Astrocyte (in vitro differentiated cells and primary cell): ENCODE results near the gene OCEL1. TPM values are rescaled to one million over a fixed set of nuclear protein-coding genes. Genes with fewer than 3 reads are reported as not detected.
A peak's percentile ranks its signal among the peaks of the same experiment; 100 is the strongest.

ENCODE experiments used
- DNase-seq: peaks from one replicate; pipeline ENCODE4 v3.0.0-alpha.2; 2010; ENCODE audit warnings: low read depth
- FAIRE-seq: peaks from 2 replicates; lab custom pipeline; 2011; peaks lifted over from hg19 to GRCh38; lab: Jason Lieb, UNC
- H2AFZ ChIP-seq: 2 replicates; pipeline ENCODE4 v1.6.0; 2012; ENCODE audit warnings: low read depth, low read length, inconsistent platforms
- H3K27ac ChIP-seq: 2 replicates; pipeline ENCODE4 v1.5.1; 2011; ENCODE audit warnings: low read depth, low read length, inconsistent platforms
- H3K27me3 ChIP-seq: 2 replicates; pipeline ENCODE4 v1.6.0; 2011; ENCODE audit warnings: low read length, inconsistent platforms; ENCODE audit not compliant: insufficient read depth
- H3K36me3 ChIP-seq: 2 replicates; pipeline ENCODE4 v1.5.1; 2011; ENCODE audit warnings: low read length, inconsistent platforms; ENCODE audit not compliant: insufficient read depth
- H3K4me1 ChIP-seq: 2 replicates; pipeline ENCODE4 v1.5.1; 2011; ENCODE audit warnings: low read length, inconsistent platforms; ENCODE audit not compliant: insufficient read depth
- H3K4me2 ChIP-seq: 2 replicates; pipeline ENCODE4 v1.6.0; 2012; ENCODE audit warnings: low read length, inconsistent platforms
- H3K4me3 ChIP-seq: 2 replicates; pipeline ENCODE4 v1.5.1; 2011; ENCODE audit warnings: low read depth, mild to moderate bottlenecking, low read length, inconsistent platforms; ENCODE audit not compliant: insufficient read depth
- H3K79me2 ChIP-seq: 2 replicates; pipeline ENCODE4 v1.6.0; 2012; ENCODE audit warnings: mild to moderate bottlenecking, low read length, inconsistent platforms; ENCODE audit not compliant: insufficient read depth
- H3K9ac ChIP-seq: 2 replicates; pipeline ENCODE4 v1.6.0; 2012; ENCODE audit warnings: mild to moderate bottlenecking, low read length, inconsistent platforms
- H3K9me3 ChIP-seq: 2 replicates; pipeline ENCODE4 v1.5.1; 2012; ENCODE audit warnings: low read depth, mild to moderate bottlenecking, low read length, inconsistent platforms; ENCODE audit not compliant: insufficient read depth
- H4K20me1 ChIP-seq: 2 replicates; pipeline ENCODE4 v1.6.0; 2012; ENCODE audit warnings: low read length, inconsistent platforms; ENCODE audit not compliant: insufficient read depth
- H3K27ac Mint-ChIP-seq: one replicate; pipeline ENCODE4 v1.8.0; 2021; ENCODE audit warnings: mild to moderate bottlenecking, mixed read lengths; ENCODE audit not compliant: unreplicated experiment
- H3K27me3 Mint-ChIP-seq: one replicate; pipeline ENCODE4 v1.8.0; 2021; ENCODE audit warnings: low read depth, mixed read lengths; ENCODE audit not compliant: unreplicated experiment
- H3K36me3 Mint-ChIP-seq: one replicate; pipeline ENCODE4 v1.8.0; 2021; ENCODE audit warnings: low read depth, mixed read lengths; ENCODE audit not compliant: unreplicated experiment
- H3K4me1 Mint-ChIP-seq: one replicate; pipeline ENCODE4 v1.8.0; 2021; ENCODE audit warnings: low read depth, mixed read lengths; ENCODE audit not compliant: unreplicated experiment
- H3K4me3 Mint-ChIP-seq: one replicate; pipeline ENCODE4 v1.8.0; 2021; ENCODE audit warnings: mild to moderate bottlenecking, moderate library complexity, mixed read lengths; ENCODE audit not compliant: unreplicated experiment
- H3K9me3 Mint-ChIP-seq: one replicate; pipeline ENCODE4 v1.8.0; 2021; ENCODE audit warnings: mild to moderate bottlenecking, mixed read lengths; ENCODE audit not compliant: unreplicated experiment
- CTCF ChIP-seq: IDR thresholded peaks from 2 replicates; pipeline ENCODE4 v1.5.1; 2011; ENCODE audit warnings: low read depth, mild to moderate bottlenecking, inconsistent platforms, low read length, moderate library complexity; ENCODE audit not compliant: insufficient read depth
- EZH2 ChIP-seq: IDR thresholded peaks from 2 replicates; pipeline ENCODE4 v1.6.1; 2012; ENCODE audit warnings: mild to moderate bottlenecking, low read length, inconsistent platforms; ENCODE audit not compliant: insufficient read depth
- total RNA-seq: library from RNA; stranded (reverse); gene quantifications from 2 replicates; pipeline ENCODE4 v1.2.1, GENCODE V29; 2021

OCEL1 gene
- total RNA-seq, 1 donor from 2014 or later = 12.3 TPM

- Histone ChIP-seq H3K9me3 (no peaks in the 10 kb centered on the region), H3K4me3 (peak overlapping the region; percentile 70), H3K27me3 (no peaks in the 10 kb centered on the region), H3K4me2 (peak overlapping the region; percentile 82), H4K20me1 (no peaks in the 10 kb centered on the region), H3K9ac (peak overlapping the region; percentile 94), H3K79me2 (peaks cover 8% of the 10 kb centered on the region), H3K4me1 (peaks cover 16% of the 10 kb centered on the region), H2AFZ (no peak overlapping the region), H3K27ac (no peak overlapping the region), H3K36me3 (peaks cover 6% of the 10 kb centered on the region)
- Mint-ChIP-seq H3K36me3 (peaks cover 23% of the 10 kb centered on the region), H3K9me3 (no peaks in the 10 kb centered on the region), H3K27me3 (no peaks in the 10 kb centered on the region), H3K27ac (peak overlapping the region; percentile 93), H3K4me1 (peaks cover 8% of the 10 kb centered on the region), H3K4me3 (peak overlapping the region; percentile 87)
- no peak for FAIRE-seq
- no peak for TF ChIP-seq EZH2
- no peak for TF ChIP-seq CTCF
- DNase-seq = no peak
Measured at GRCh38 chr19:17216058-17216670, 9.9 kb upstream of the OCEL1 start.

- H3K27ac Mint-ChIP-seq = no peak overlapping the region
- no peak for DNase-seq
- no peak for TF ChIP-seq CTCF
- TF ChIP-seq EZH2 = no peak
- H3K4me1 ChIP-seq = peaks cover 16% of the 10 kb centered on the region
- H3K9me3 ChIP-seq = no peaks in the 10 kb centered on the region
- H3K9ac ChIP-seq = no peak overlapping the region
- no peaks in the 10 kb centered on the region for H3K9me3 Mint-ChIP-seq
- no peak overlapping the region for H3K27ac ChIP-seq
- FAIRE-seq = no peak
- H3K4me3 Mint-ChIP-seq = no peak overlapping the region
- no peak overlapping the region for H2AFZ ChIP-seq
- no peak overlapping the region for H3K4me3 ChIP-seq
- peaks cover 8% of the 10 kb centered on the region for H3K79me2 ChIP-seq
- peaks cover 3% of the 10 kb centered on the region for H3K36me3 ChIP-seq
- H4K20me1 ChIP-seq = no peaks in the 10 kb centered on the region
- H3K27me3 Mint-ChIP-seq = no peaks in the 10 kb centered on the region
- H3K27me3 ChIP-seq = no peaks in the 10 kb centered on the region
- peaks cover 8% of the 10 kb centered on the region for H3K4me1 Mint-ChIP-seq
- H3K36me3 Mint-ChIP-seq = peaks cover 17% of the 10 kb centered on the region
- no peak overlapping the region for H3K4me2 ChIP-seq
Measured at GRCh38 chr19:17219286-17219685, 6.7 kb upstream of the OCEL1 start.

- Histone ChIP-seq H3K27ac (peak overlapping the region; percentile 28), H3K27me3 (no peaks in the 10 kb centered on the region), H3K4me2 (peak overlapping the region; percentile 54), H3K36me3 (peaks cover 3% of the 10 kb centered on the region), H3K9ac (no peak overlapping the region), H3K9me3 (no peaks in the 10 kb centered on the region), H3K79me2 (peaks cover 8% of the 10 kb centered on the region), H3K4me3 (no peak overlapping the region), H4K20me1 (no peaks in the 10 kb centered on the region), H3K4me1 (peaks cover 9% of the 10 kb centered on the region), H2AFZ (peak overlapping the region; percentile 51)
- DNase-seq (peak; percentile 63), FAIRE-seq (no peak)
- H3K4me3 Mint-ChIP-seq = no peak overlapping the region
- no peaks in the 10 kb centered on the region for H3K9me3 Mint-ChIP-seq
- H3K4me1 Mint-ChIP-seq = peaks cover 4% of the 10 kb centered on the region
- H3K27me3 Mint-ChIP-seq = no peaks in the 10 kb centered on the region
- TF ChIP-seq EZH2 = no peak
- no peak for TF ChIP-seq CTCF
- peak overlapping the region; percentile 26 for H3K27ac Mint-ChIP-seq
- H3K36me3 Mint-ChIP-seq = peaks cover 17% of the 10 kb centered on the region
Measured at GRCh38 chr19:17220207-17220758, 5.7 kb upstream of the OCEL1 start.
